ENCODE measurements around the gene EFCAB3. TPM values are rescaled to one million over a fixed set of nuclear protein-coding genes. Genes with fewer than 3 reads are reported as not detected.
A peak's percentile ranks its signal among the peaks of the same experiment; 100 is the strongest.
"Not testable (repeated sequence)": the region's sequence is repeated elsewhere in the genome, so short reads cannot be mapped to it uniquely, and the experiment has no call there.

The EFCAB3 gene
- polyA plus RNA-seq, 1 donor from 2014 or later = not detected

DNA sequence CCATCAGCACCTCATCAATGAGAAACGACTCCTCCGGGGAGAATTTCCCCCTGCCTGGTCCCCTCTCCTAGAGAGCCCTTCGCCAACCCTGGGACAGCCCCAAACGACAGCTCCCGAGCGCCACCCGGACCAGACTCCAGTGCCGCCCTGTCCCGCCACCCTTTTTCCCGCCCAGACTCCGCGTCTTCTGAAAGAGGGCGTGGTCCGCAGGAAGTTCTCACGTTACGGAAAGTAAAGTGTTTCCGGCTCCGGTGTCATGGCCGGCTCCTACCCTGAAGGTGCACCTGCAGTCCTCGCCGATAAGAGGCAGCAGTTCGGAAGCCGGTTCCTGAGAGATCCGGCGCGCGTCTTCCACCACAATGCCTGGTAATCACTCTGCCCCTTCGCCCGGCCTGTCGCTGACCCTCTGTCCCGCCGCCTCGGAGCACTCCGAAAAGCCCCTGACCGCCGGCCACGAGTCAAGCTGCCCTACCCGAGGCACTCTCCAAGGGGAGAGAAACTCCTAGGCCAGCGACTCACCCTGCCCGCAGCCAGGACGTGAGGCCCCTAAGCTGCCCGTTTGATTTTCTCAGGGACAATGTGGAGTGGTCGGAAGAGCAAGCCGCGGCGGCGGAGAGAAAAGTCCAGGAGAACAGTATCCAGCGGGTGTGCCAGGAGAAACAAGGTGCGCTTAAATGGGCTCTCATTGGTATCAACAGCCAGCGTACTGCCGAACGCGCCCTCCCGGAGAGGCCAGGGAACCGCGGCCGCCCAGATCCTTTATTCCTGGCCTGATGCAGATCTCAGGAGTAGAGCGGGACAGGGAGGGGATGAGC is 43.5 kb downstream of the EFCAB3 start, which contains the start of gene METTL2A:
Gene METTL2A, plus strand, starts transcription at position 251 of the 815 bp plus-strand sequence. Its CDS starts 6 bp downstream, at position 257.
- not testable (repeated sequence) for H4K20me1 ChIP-seq (ENCODE audit: insufficient read depth); H3K9me3 ChIP-seq (ENCODE audit: low read length); H3K27me3 ChIP-seq (ENCODE audit: insufficient read depth, low read depth, low read length); H3K79me2 ChIP-seq (replicated peaks; ENCODE audit: insufficient read depth, low read length); H3K36me3 ChIP-seq (ENCODE audit: insufficient read depth, low read length); H3F3A ChIP-seq (ENCODE audit: insufficient read depth, low read length, poor library complexity, severe bottlenecking); H3K9me2 ChIP-seq (ENCODE audit: insufficient read depth, low read length)
- H3K4me3 ChIP-seq (ENCODE audit: low read length) = peak within 1 kb of the TSS; percentile 74
- TF ChIP-seq SMC3 (conservative IDR thresholded peaks at IDR 0.05; ENCODE audit: poor library complexity) = peak; percentile 15
- peak; percentile 86 for TF ChIP-seq MXI1 (conservative IDR thresholded peaks at IDR 0.05; ENCODE audit: poor library complexity, severe bottlenecking)
- TF ChIP-seq EP300 (conservative IDR thresholded peaks at IDR 0.05; ENCODE audit: poor library complexity, severe bottlenecking) = peak; percentile 14
- TF ChIP-seq TAF1 (IDR thresholded peaks at IDR 0.05; ENCODE audit: low read depth) = peak; percentile 57
- peak; percentile 84 for TF ChIP-seq POLR2AphosphoS5 (IDR thresholded peaks at IDR 0.05)
- TF ChIP-seq, protein P1, sequence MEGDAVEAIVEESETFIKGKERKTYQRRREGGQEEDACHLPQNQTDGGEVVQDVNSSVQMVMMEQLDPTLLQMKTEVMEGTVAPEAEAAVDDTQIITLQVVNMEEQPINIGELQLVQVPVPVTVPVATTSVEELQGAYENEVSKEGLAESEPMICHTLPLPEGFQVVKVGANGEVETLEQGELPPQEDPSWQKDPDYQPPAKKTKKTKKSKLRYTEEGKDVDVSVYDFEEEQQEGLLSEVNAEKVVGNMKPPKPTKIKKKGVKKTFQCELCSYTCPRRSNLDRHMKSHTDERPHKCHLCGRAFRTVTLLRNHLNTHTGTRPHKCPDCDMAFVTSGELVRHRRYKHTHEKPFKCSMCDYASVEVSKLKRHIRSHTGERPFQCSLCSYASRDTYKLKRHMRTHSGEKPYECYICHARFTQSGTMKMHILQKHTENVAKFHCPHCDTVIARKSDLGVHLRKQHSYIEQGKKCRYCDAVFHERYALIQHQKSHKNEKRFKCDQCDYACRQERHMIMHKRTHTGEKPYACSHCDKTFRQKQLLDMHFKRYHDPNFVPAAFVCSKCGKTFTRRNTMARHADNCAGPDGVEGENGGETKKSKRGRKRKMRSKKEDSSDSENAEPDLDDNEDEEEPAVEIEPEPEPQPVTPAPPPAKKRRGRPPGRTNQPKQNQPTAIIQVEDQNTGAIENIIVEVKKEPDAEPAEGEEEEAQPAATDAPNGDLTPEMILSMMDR (IDR thresholded peaks at IDR 0.05; ENCODE audit: poor library complexity, severe bottlenecking) = peak; percentile 80
- peak within 1 kb of the TSS; percentile 70 for H3K4me2 ChIP-seq (ENCODE audit: low read length)
- peak within 1 kb of the TSS; percentile 60 for H2AFZ ChIP-seq (ENCODE audit: low read depth, low read length)
- peak within 1 kb of the TSS; percentile 76 for H3K9ac ChIP-seq (ENCODE audit: low read length)
- peak within 1 kb of the TSS; percentile 65 for H3K27ac ChIP-seq (ENCODE audit: low read length)

DNA sequence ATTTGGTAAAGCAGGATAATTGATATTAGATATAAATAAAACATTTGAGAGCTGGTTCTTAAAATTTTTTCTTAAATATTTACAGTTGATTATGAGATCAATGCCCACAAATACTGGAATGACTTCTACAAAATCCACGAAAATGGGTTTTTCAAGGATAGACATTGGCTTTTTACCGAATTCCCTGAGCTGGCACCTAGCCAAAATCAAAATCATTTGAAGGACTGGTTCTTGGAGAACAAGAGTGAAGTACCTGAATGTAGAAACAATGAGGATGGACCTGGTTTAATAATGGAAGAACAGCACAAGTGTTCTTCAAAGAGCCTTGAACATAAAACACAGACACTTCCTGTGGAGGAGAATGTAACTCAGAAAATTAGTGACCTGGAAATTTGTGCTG is 45.9 kb downstream of the EFCAB3 start:
- not testable (repeated sequence) for H3K36me3 ChIP-seq (ENCODE audit: insufficient read depth, low read length); H3K9me2 ChIP-seq (ENCODE audit: insufficient read depth, low read length); H3K4me3 ChIP-seq (ENCODE audit: low read length); H4K20me1 ChIP-seq (ENCODE audit: insufficient read depth); H3K9ac ChIP-seq (ENCODE audit: low read length); H3K9me3 ChIP-seq (ENCODE audit: low read length); H3K27me3 ChIP-seq (ENCODE audit: insufficient read depth, low read depth, low read length); H3K79me2 ChIP-seq (replicated peaks; ENCODE audit: insufficient read depth, low read length); H3K27ac ChIP-seq (ENCODE audit: low read length); H3F3A ChIP-seq (ENCODE audit: insufficient read depth, low read length, poor library complexity, severe bottlenecking); H2AFZ ChIP-seq (ENCODE audit: low read depth, low read length); H3K4me2 ChIP-seq (ENCODE audit: low read length)

DNA sequence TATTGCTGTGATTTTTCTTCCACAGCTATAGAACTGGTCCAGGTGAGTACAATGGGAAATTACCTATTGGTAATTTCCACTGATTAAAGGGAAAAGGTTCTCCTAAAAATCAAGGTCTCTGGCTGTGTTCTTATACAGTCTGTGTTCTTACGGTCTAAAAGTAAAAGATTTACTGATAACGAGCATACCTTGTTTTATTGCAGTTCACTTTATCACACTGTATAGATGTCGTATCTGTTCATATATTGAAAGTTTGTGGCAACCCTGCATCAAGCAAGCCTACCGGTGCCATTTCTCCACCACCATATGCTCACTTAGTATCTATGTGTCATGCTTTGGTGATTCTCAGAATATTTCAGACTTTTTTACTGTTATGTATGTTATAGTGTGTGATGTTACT is 54.9 kb downstream of the EFCAB3 start:
- H2AFZ ChIP-seq (ENCODE audit: low read depth, low read length); H3K4me2 ChIP-seq (ENCODE audit: low read length); H3K27ac ChIP-seq (ENCODE audit: low read length); H3K9me2 ChIP-seq (ENCODE audit: insufficient read depth, low read length); H3K9me3 ChIP-seq (ENCODE audit: low read length); H3K9ac ChIP-seq (ENCODE audit: low read length); H3K27me3 ChIP-seq (ENCODE audit: insufficient read depth, low read depth, low read length); H3F3A ChIP-seq (ENCODE audit: insufficient read depth, low read length, poor library complexity, severe bottlenecking); H3K79me2 ChIP-seq (replicated peaks; ENCODE audit: insufficient read depth, low read length); H3K4me3 ChIP-seq (ENCODE audit: low read length); H4K20me1 ChIP-seq (ENCODE audit: insufficient read depth); H3K36me3 ChIP-seq (ENCODE audit: insufficient read depth, low read length): not testable (repeated sequence)

DNA sequence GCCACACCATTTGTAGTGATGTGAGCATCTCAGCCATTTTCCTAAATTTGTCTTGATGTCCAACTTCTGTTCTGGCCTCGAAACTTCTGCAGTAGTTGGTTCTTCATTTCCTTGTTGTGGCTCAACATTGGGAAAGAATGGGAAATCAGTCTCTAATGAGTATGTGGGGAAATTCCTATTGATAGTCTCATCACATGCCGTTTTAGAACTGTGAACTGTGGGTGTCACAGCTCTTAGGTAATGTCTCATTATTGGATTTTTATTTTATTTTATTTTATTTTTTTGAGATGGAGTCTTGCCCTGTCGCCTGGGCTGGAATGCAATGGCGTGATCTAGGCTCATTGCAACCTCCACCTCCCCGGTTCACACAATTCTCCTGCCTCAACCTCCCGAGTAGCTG is 60.8 kb downstream of the EFCAB3 start:
- not testable (repeated sequence) for H3K36me3 ChIP-seq (ENCODE audit: insufficient read depth, low read length); H3K9ac ChIP-seq (ENCODE audit: low read length); H4K20me1 ChIP-seq (ENCODE audit: insufficient read depth); H3K79me2 ChIP-seq (replicated peaks; ENCODE audit: insufficient read depth, low read length); H2AFZ ChIP-seq (ENCODE audit: low read depth, low read length); H3F3A ChIP-seq (ENCODE audit: insufficient read depth, low read length, poor library complexity, severe bottlenecking); H3K27me3 ChIP-seq (ENCODE audit: insufficient read depth, low read depth, low read length); H3K4me3 ChIP-seq (ENCODE audit: low read length); H3K4me2 ChIP-seq (ENCODE audit: low read length); H3K9me3 ChIP-seq (ENCODE audit: low read length); H3K27ac ChIP-seq (ENCODE audit: low read length); H3K9me2 ChIP-seq (ENCODE audit: insufficient read depth, low read length)
